H1 (cell line): ENCODE data around the gene DIP2C.

Source experiments
- CHD2 ChIP-seq: IDR thresholded peaks from 2 replicates; pipeline ENCODE4 v1.6.1; 2012; ENCODE audit warnings: low read length, improper control_type of control experiment
- CTCF ChIP-seq, 3 experiments: IDR thresholded peaks; 1 replicate in 2 of 3; 2 replicates in 1 of 3; pipeline versions ENCODE4 v1.5.1 to v1.6.1; 2011; ENCODE audit warnings: low read length in 3 of 3, mild to moderate bottlenecking in 3 of 3, inconsistent platforms in 2 of 3, low read depth in 1 of 3, moderate library complexity in 1 of 3; ENCODE audit not compliant: insufficient read depth in 1 of 3; ENCODE audit errors: control extremely low read depth in 1 of 3
- E2F6 ChIP-seq: IDR thresholded peaks from 2 replicates; pipeline ENCODE4 v1.6.1; 2012; ENCODE audit warnings: inconsistent platforms
- GABPA ChIP-seq: IDR thresholded peaks from 2 replicates; pipeline ENCODE4 v1.6.1; 2011; ENCODE audit warnings: mild to moderate bottlenecking, low read length, moderate library complexity, borderline replicate concordance; ENCODE audit not compliant: insufficient read depth
- JUN ChIP-seq: IDR thresholded peaks from 2 replicates; pipeline ENCODE4 v1.6.1; 2011; ENCODE audit warnings: low read depth, mild to moderate bottlenecking, improper control_type of control experiment, low read length
- MAX ChIP-seq: IDR thresholded peaks from 2 replicates; pipeline ENCODE4 v1.6.1; 2012; ENCODE audit warnings: inconsistent platforms
- POLR2A ChIP-seq, 2 experiments: IDR thresholded peaks; 1 replicate in 1 of 2; 2 replicates in 1 of 2; pipeline ENCODE4 v1.6.1; 2011; ENCODE audit warnings: low read depth in 2 of 2, low read length in 2 of 2, mild to moderate bottlenecking in 2 of 2; ENCODE audit errors: control extremely low read depth in 1 of 2
- RAD21 ChIP-seq, 2 experiments: IDR thresholded peaks in 1 of 2; conservative IDR thresholded peaks in 1 of 2; 2 replicates each; pipeline ENCODE4 v1.6.1; 2011; ENCODE audit warnings: low read depth in 2 of 2, low read length in 2 of 2, improper control_type of control experiment in 1 of 2, inconsistent platforms in 1 of 2, mild to moderate bottlenecking in 1 of 2, moderate library complexity in 1 of 2
- SIN3A ChIP-seq, 2 experiments: IDR thresholded peaks in 1 of 2; conservative IDR thresholded peaks in 1 of 2; 2 replicates each; pipeline ENCODE4 v1.6.1; 2011 to 2012; ENCODE audit warnings: low read length in 2 of 2, improper control_type of control experiment in 1 of 2, low read depth in 1 of 2, mild to moderate bottlenecking in 1 of 2
- SP1 ChIP-seq: IDR thresholded peaks from 2 replicates; pipeline ENCODE4 v1.6.1; 2011; ENCODE audit warnings: low read depth, low read length
- YY1 ChIP-seq: IDR thresholded peaks from 2 replicates; pipeline ENCODE4 v1.6.1; 2011; ENCODE audit warnings: low read depth, mild to moderate bottlenecking, low read length

GRCh38 chr10:486206-486605, 203.3 kb downstream of the DIP2C start:
- TF ChIP-seq JUN = no peak
- no peak for TF ChIP-seq CTCF (IDR thresholded peaks at IDR 0.05; ENCODE audit: control extremely low read depth in 1 of 3, insufficient read depth in 1 of 3, low read depth in 1 of 3, low read length in 3 of 3)
- TF ChIP-seq CHD2 = no peak
- TF ChIP-seq SP1 = no peak
- no peak for TF ChIP-seq POLR2A (IDR thresholded peaks at IDR 0.05; ENCODE audit: control extremely low read depth in 1 of 2, low read depth in 2 of 2, low read length in 2 of 2)
- no peak for TF ChIP-seq GABPA
- TF ChIP-seq SIN3A (conservative IDR thresholded peaks at IDR 0.05 in 1 of 2, IDR thresholded peaks at IDR 0.05 in 1 of 2; ENCODE audit: low read depth in 1 of 2, low read length in 2 of 2) = no peak
- TF ChIP-seq MAX = no peak
- no peak for TF ChIP-seq RAD21 (IDR thresholded peaks at IDR 0.05 in 1 of 2, conservative IDR thresholded peaks at IDR 0.05 in 1 of 2; ENCODE audit: low read depth in 2 of 2, low read length in 2 of 2)
- TF ChIP-seq E2F6 = no peak
- TF ChIP-seq YY1 = no peak
